HepG2 (cell line): ENCODE results near the gene MAN2A2. TPM values are rescaled to one million over a fixed set of nuclear protein-coding genes. Genes with fewer than 3 reads are reported as not detected.
A peak's percentile ranks its signal among the peaks of the same experiment; 100 is the strongest.

Experiments
- FOSL2 ChIP-seq: sonication (generic); formaldehyde crosslinking; IDR thresholded peaks from 2 replicates; pipeline ENCODE4 v1.4.0; 2020; ENCODE audit warnings: missing genetic modification reagents
- HMG20B ChIP-seq: conservative IDR thresholded peaks from 2 replicates; pipeline ENCODE4 v1.6.1; 2016; ENCODE audit warnings: missing genetic modification reagents, missing compliant biosample characterization
- HNF4G ChIP-seq, 2 experiments: sonication (generic) in 1 of 2; formaldehyde crosslinking in 1 of 2; IDR thresholded peaks; 2 replicates each; pipeline versions ENCODE4 v1.4.0 to v1.6.1; 2011 to 2020; ENCODE audit warnings: borderline replicate concordance in 2 of 2, low read depth in 2 of 2, mild to moderate bottlenecking in 2 of 2, low read length in 1 of 2, missing genetic modification reagents in 1 of 2, moderate library complexity in 1 of 2
- KDM2A ChIP-seq: sonication (generic); formaldehyde crosslinking; IDR thresholded peaks from 2 replicates; pipeline ENCODE4 v1.4.0; 2020; ENCODE audit warnings: low read depth, missing genetic modification reagents, borderline replicate concordance
- MED8 ChIP-seq: sonication (generic); formaldehyde crosslinking; IDR thresholded peaks from 2 replicates; pipeline ENCODE4 v1.8.1; 2023; ENCODE audit warnings: mild to moderate bottlenecking, missing genetic modification reagents; ENCODE audit not compliant: insufficient replicate concordance
- NR2F6 ChIP-seq, 2 experiments: IDR thresholded peaks; 2 replicates each; pipeline ENCODE4 v1.6.1; 2016; ENCODE audit warnings: antibody characterized with exemption in 1 of 2, mild to moderate bottlenecking in 1 of 2
- PAX8 ChIP-seq: sonication (generic); formaldehyde crosslinking; IDR thresholded peaks from 2 replicates; pipeline ENCODE4 v1.8.0; 2022; ENCODE audit warnings: mild to moderate bottlenecking, missing genetic modification reagents, borderline replicate concordance
- PHF5A ChIP-seq: IDR thresholded peaks from one replicate; pipeline ENCODE4 v1.6.1; 2018; ENCODE audit warnings: low read depth, missing genetic modification reagents; ENCODE audit not compliant: unreplicated experiment
- SALL1 ChIP-seq: sonication (generic); formaldehyde crosslinking; IDR thresholded peaks from 2 replicates; pipeline ENCODE4 v1.8.0; 2022; ENCODE audit warnings: mild to moderate bottlenecking, missing genetic modification reagents
- TARDBP ChIP-seq: sonication (generic); formaldehyde crosslinking; IDR thresholded peaks from 2 replicates; pipeline ENCODE4 v1.8.0; 2022; ENCODE audit warnings: mild to moderate bottlenecking, missing genetic modification reagents
- ZBTB7B ChIP-seq: sonication (generic); formaldehyde crosslinking; IDR thresholded peaks from 2 replicates; pipeline ENCODE4 v1.4.0; 2020; ENCODE audit warnings: missing genetic modification reagents
- ZFP36L2 ChIP-seq: sonication (generic); formaldehyde crosslinking; IDR thresholded peaks from 2 replicates; pipeline ENCODE4 v1.4.0; 2020; ENCODE audit warnings: missing genetic modification reagents
- ZFX ChIP-seq: sonication (generic); formaldehyde crosslinking; IDR thresholded peaks from 2 replicates; pipeline ENCODE4 v1.4.0; 2020; ENCODE audit warnings: mild to moderate bottlenecking, low read depth, missing genetic modification reagents, moderate library complexity
- polyA plus RNA-seq, 8 experiments: library from polyadenylated mRNA; depleted of rRNA in 3 of 8; stranded (reverse) in 7 of 8; unstranded in 1 of 8; fragments of >200 nt; fragmentation: Illumina TruSeq in 4 of 8; extraction: Trizol in 4 of 8; gene quantifications; 2 replicates each; pipeline versions ENCODE4 v1.2.1 to v1.2.3, GENCODE V29; 2011 to 2016; ENCODE audit warnings: low read depth in 4 of 8, missing spikeins in 1 of 8, mixed read lengths in 1 of 8; ENCODE audit not compliant: insufficient read depth in 1 of 8
- total RNA-seq, 5 experiments: library from RNA; depleted of rRNA; stranded (reverse); fragments of >200 nt; fragmentation: Illumina TruSeq; extraction: Trizol; gene quantifications; 2 replicates each; pipeline ENCODE4 v1.2.3, GENCODE V29; 2016; ENCODE audit warnings: low read depth in 1 of 5
- TF ChIP-seq, protein P1 (sequence below): sonication (generic); formaldehyde crosslinking; IDR thresholded peaks from 2 replicates; pipeline ENCODE4 v1.5.0; 2020; ENCODE audit warnings: mild to moderate bottlenecking, missing genetic modification reagents, moderate library complexity
- TF ChIP-seq, protein P2 (sequence below): sonication (generic); formaldehyde crosslinking; IDR thresholded peaks from 2 replicates; pipeline ENCODE4 v1.8.1; 2023; ENCODE audit warnings: mild to moderate bottlenecking, missing genetic modification reagents
- TF ChIP-seq, protein P3 (sequence below): sonication (generic); formaldehyde crosslinking; IDR thresholded peaks from 2 replicates; pipeline ENCODE4 v1.5.0; 2020; ENCODE audit warnings: missing genetic modification reagents

The MAN2A2 gene
- total and polyA plus RNA-seq, 2 of the 13 experiments (the other 11 are each of a cell fraction or from before 2014, with no cell fraction given): 17.5 to 51.5 TPM

DNA sequence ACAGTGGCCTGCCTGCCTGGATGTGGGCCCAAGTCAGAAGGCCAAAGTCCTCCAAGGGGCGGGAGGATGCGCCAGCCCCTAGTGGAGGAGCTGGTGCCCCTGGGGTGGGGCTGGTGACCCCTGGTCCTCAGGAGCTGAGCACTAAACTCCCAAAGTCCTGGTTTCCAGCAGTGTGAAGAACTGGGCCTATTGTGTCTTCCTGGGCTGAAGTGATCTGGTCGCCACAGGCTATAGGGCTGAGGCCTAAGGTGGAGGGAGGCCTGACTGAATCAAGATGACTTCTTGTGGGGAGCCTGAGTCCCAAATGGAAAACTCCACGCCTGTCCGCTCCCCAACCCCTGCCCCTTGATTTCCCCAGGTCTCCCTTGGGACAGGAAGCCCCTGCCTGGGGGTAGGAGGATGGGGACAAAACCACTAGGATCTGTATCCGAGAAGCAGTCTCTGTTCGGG lies 19.6 kb upstream of the MAN2A2 start (continued):
- TF ChIP-seq, protein P1, sequence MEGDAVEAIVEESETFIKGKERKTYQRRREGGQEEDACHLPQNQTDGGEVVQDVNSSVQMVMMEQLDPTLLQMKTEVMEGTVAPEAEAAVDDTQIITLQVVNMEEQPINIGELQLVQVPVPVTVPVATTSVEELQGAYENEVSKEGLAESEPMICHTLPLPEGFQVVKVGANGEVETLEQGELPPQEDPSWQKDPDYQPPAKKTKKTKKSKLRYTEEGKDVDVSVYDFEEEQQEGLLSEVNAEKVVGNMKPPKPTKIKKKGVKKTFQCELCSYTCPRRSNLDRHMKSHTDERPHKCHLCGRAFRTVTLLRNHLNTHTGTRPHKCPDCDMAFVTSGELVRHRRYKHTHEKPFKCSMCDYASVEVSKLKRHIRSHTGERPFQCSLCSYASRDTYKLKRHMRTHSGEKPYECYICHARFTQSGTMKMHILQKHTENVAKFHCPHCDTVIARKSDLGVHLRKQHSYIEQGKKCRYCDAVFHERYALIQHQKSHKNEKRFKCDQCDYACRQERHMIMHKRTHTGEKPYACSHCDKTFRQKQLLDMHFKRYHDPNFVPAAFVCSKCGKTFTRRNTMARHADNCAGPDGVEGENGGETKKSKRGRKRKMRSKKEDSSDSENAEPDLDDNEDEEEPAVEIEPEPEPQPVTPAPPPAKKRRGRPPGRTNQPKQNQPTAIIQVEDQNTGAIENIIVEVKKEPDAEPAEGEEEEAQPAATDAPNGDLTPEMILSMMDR: 0 out of 2 replicates have a peak, but pooled peaks have one; percentile 20
- TF ChIP-seq ZBTB7B (CRISPR knock-in tag): 0 out of 2 replicates have a peak, but pooled peaks have one; percentile 43
- no peak for TF ChIP-seq PAX8 (CRISPR knock-in tag)
- no peak for TF ChIP-seq PHF5A
- no peak for TF ChIP-seq TARDBP (CRISPR knock-in tag)
- peak; percentile 28; the same call in 1 of the 2 replicates for TF ChIP-seq FOSL2 (CRISPR knock-in tag)
- peak; percentile 82 for TF ChIP-seq ZFX (CRISPR knock-in tag)
- no peak for TF ChIP-seq MED8
- no peak for TF ChIP-seq ZFP36L2 (CRISPR knock-in tag)
- TF ChIP-seq, protein P2, sequence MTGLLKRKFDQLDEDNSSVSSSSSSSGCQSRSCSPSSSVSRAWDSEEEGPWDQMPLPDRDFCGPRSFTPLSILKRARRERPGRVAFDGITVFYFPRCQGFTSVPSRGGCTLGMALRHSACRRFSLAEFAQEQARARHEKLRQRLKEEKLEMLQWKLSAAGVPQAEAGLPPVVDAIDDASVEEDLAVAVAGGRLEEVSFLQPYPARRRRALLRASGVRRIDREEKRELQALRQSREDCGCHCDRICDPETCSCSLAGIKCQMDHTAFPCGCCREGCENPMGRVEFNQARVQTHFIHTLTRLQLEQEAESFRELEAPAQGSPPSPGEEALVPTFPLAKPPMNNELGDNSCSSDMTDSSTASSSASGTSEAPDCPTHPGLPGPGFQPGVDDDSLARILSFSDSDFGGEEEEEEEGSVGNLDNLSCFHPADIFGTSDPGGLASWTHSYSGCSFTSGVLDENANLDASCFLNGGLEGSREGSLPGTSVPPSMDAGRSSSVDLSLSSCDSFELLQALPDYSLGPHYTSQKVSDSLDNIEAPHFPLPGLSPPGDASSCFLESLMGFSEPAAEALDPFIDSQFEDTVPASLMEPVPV (CRISPR knock-in tag): no peak
- TF ChIP-seq KDM2A (CRISPR knock-in tag): peak; percentile 27; the same call in 1 of the 2 replicates
- 0 out of 2 replicates have a peak, but pooled peaks have one; percentile 46 for TF ChIP-seq NR2F6 (IDR thresholded peaks at IDR 0.05)
- TF ChIP-seq NR2F6 (CRISPR knock-in tag; IDR thresholded peaks at IDR 0.05): 0 out of 2 replicates have a peak, but pooled peaks have one; percentile 23
- no peak for TF ChIP-seq SALL1 (CRISPR knock-in tag)
- TF ChIP-seq, protein P3, sequence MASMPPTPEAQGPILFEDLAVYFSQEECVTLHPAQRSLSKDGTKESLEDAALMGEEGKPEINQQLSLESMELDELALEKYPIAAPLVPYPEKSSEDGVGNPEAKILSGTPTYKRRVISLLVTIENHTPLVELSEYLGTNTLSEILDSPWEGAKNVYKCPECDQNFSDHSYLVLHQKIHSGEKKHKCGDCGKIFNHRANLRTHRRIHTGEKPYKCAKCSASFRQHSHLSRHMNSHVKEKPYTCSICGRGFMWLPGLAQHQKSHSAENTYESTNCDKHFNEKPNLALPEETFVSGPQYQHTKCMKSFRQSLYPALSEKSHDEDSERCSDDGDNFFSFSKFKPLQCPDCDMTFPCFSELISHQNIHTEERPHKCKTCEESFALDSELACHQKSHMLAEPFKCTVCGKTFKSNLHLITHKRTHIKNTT (CRISPR knock-in tag): no peak
- no peak for TF ChIP-seq HMG20B
- peak; percentile 78 for TF ChIP-seq HNF4G (IDR thresholded peaks at IDR 0.05; ENCODE audit: borderline replicate concordance, low read depth, low read length)
- no peak for TF ChIP-seq HNF4G (CRISPR knock-in tag; IDR thresholded peaks at IDR 0.05; ENCODE audit: borderline replicate concordance, low read depth)
